VCaP (cell line): ENCODE data around the gene GAK.

Experiments used
- H3K27ac ChIP-seq: fragments of 450-650 bp; 2 replicates; pipeline ENCODE4 v1.5.1; 2017
- CTCF ChIP-seq: fragments of 450-650 bp; conservative IDR thresholded peaks from 2 replicates; pipeline ENCODE4 v1.5.1; 2017; ENCODE audit warnings: mild to moderate bottlenecking, moderate library complexity

The GAK gene

GRCh38 chr4:890036-890695 is 42.0 kb downstream of the GAK start:
- H3K27ac ChIP-seq, result no peak overlapping the region
- no peak for TF ChIP-seq CTCF

GRCh38 chr4:889516-889915 is 42.6 kb downstream of the GAK start:
- no peak for TF ChIP-seq CTCF
- H3K27ac ChIP-seq, result no peak overlapping the region

GRCh38 chr4:888029-888428 is 44.1 kb downstream of the GAK start:
- no peak overlapping the region for H3K27ac ChIP-seq
- no peak for TF ChIP-seq CTCF

GRCh38 chr4:887034-887763 is 44.9 kb downstream of the GAK start:
- no peak overlapping the region for H3K27ac ChIP-seq
- no peak for TF ChIP-seq CTCF

- no peak overlapping the region for H3K27ac ChIP-seq
- TF ChIP-seq CTCF, result no peak
Measured at GRCh38 chr4:886244-886643, 45.9 kb downstream of the GAK start.

- no peak overlapping the region for H3K27ac ChIP-seq
- no peak for TF ChIP-seq CTCF
Measured at GRCh38 chr4:885353-885752, 46.8 kb downstream of the GAK start.

- H3K27ac ChIP-seq, result no peak overlapping the region
- TF ChIP-seq CTCF, result no peak
Measured at GRCh38 chr4:884896-885295, 47.2 kb downstream of the GAK start.
